NB4 (cell line): ENCODE data around the gene CES3.

Source experiments
- DNase-seq: peaks from one replicate; pipeline ENCODE4 v3.0.0; 2010; ENCODE audit warnings: low read depth
- H3K4me3 ChIP-seq: one replicate; pipeline ENCODE4 v1.5.1; 2011; ENCODE audit warnings: mild to moderate bottlenecking, low read depth, low read length, moderate library complexity
- CTCF ChIP-seq: IDR thresholded peaks from one replicate; pipeline ENCODE4 v1.5.1; 2012; ENCODE audit warnings: low read depth, low read length
- MYC ChIP-seq: IDR thresholded peaks from 2 replicates; pipeline ENCODE4 v1.6.1; 2011; ENCODE audit warnings: low read depth, low read length
- POLR2A ChIP-seq: IDR thresholded peaks from 2 replicates; pipeline ENCODE4 v1.6.1; 2011; ENCODE audit warnings: mild to moderate bottlenecking; ENCODE audit not compliant: insufficient read length; ENCODE audit errors: extremely low read depth
- TF ChIP-seq, protein P1 (sequence below): IDR thresholded peaks from 2 replicates; pipeline ENCODE4 v1.6.1; 2011; ENCODE audit warnings: low read depth, low read length

CES3 gene

GRCh38 chr16:67019171-67019570 is 58.1 kb downstream of the CES3 start:
- no peak overlapping the region for H3K4me3 ChIP-seq
- no peak for DNase-seq
- no peak for TF ChIP-seq POLR2A

DNA sequence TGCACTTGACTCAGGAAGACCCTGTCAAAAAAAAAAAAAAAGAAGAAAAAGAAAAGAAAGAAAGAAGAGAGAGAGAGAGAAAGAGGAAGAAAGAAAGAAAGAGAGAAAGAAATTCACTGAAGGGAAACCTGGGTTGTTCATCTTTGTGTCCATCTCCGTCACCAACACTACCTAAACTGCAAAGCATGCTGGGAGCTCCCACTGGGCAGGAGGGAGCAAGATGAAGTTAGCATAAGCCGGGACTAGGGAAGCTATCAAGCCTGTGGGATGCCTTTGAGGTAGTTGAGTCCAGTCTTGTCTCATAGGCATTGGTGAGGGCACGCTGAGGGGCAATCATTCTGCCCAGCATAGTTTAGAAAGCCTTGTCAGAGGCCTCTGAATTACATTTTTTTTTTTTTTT is 60.3 kb downstream of the CES3 start:
- H3K4me3 ChIP-seq, result no peak overlapping the region
- TF ChIP-seq, protein P1, sequence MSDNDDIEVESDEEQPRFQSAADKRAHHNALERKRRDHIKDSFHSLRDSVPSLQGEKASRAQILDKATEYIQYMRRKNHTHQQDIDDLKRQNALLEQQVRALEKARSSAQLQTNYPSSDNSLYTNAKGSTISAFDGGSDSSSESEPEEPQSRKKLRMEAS, result no peak
- TF ChIP-seq CTCF (no peak), MYC (no peak), POLR2A (no peak)
- DNase-seq, result no peak

GRCh38 chr16:67022531-67023214 is 61.6 kb downstream of the CES3 start:
- DNase-seq, result no peak
- no peak for TF ChIP-seq POLR2A
- H3K4me3 ChIP-seq, result no peak overlapping the region

GRCh38 chr16:67023689-67024088 is 62.6 kb downstream of the CES3 start:
- TF ChIP-seq POLR2A, result no peak
- TF ChIP-seq MYC, result no peak
- no peak for TF ChIP-seq CTCF
- TF ChIP-seq, protein P1, result no peak
- DNase-seq, result no peak
- H3K4me3 ChIP-seq, result no peak overlapping the region
